ENCODE results near the gene KRT78. TPM values are rescaled to one million over a fixed set of nuclear protein-coding genes. Genes with fewer than 3 reads are reported as not detected.

KRT78 gene
- total and polyA plus RNA-seq, 2 of the 13 experiments (the other 11 are each of a cell fraction or from before 2014, with no cell fraction given), result not detected

- H3K9me3 ChIP-seq (ENCODE audit: low read length), result no peaks in the 10 kb centered on the region
- no peak for TF ChIP-seq XBP1 (CRISPR knock-in tag; IDR thresholded peaks at IDR 0.05)
- no peak for TF ChIP-seq CENPX (CRISPR knock-in tag; IDR thresholded peaks at IDR 0.05)
- H3K27ac ChIP-seq (ENCODE audit: extremely low read length, insufficient read depth, low read length), result no peak overlapping the region
- H3K27me3 ChIP-seq (ENCODE audit: control insufficient read depth in 1 of 2, insufficient read depth in 2 of 2, low read length in 2 of 2), result peaks cover 5 to 52% of the 10 kb centered on the region in 2 experiments; a peak in 4 of 5 replicates
- no peak overlapping the region for H3K4me2 ChIP-seq (ENCODE audit: low read depth, low read length)
- no peak overlapping the region for H2AFZ ChIP-seq (ENCODE audit: low read length)
- ChIA-PET POLR2A (no interaction called here), CTCF (ENCODE audit: low intra/inter-chr PET ratio, low total read pairs) (no interaction called here)
- no peak for DNase-seq (ENCODE audit: low spot score)
- no peaks in the 10 kb centered on the region for H3K4me1 ChIP-seq (ENCODE audit: insufficient read depth, low read length)
- no peaks in the 10 kb centered on the region for H3K79me2 ChIP-seq (ENCODE audit: insufficient read depth, low read length)
- intact Hi-C loops (cut with micrococcal nuclease; ENCODE audit: unreplicated experiment) (no loop called here), in situ Hi-C loops (cut with HindIII; ENCODE audit: extremely low pct_ligation_motif_present, low pct_unique_long_range_greater_than_20kb) (no loop called here)
- H3K4me3 ChIP-seq (replicated peaks in 1 of 3; ENCODE audit: insufficient read depth in 1 of 3, low read depth in 2 of 3, low read length in 3 of 3), result no peak overlapping the region
- H4K20me1 ChIP-seq (ENCODE audit: insufficient read depth, low read length), result no peaks in the 10 kb centered on the region
- H3K36me3 ChIP-seq (replicated peaks in 1 of 2; ENCODE audit: control insufficient read depth in 1 of 2, insufficient read depth in 2 of 2, low read length in 2 of 2), result no peaks in the 10 kb centered on the region
- no peak for FAIRE-seq
- no peak for ATAC-seq
- BruUV-seq (replicated peaks), result no TSS peak
- WGBS (ENCODE audit: low lambda C conversion rate), result 6% methylated on average over 6 of the region's 6 CpGs
- H3K9ac ChIP-seq (ENCODE audit: insufficient read depth, low read depth, low read length), result no peak overlapping the region
These were observed 28.3 kb downstream of the KRT78 start for GRCh38 chr12:52820521-52820920.

GRCh38 chr12:52819731-52820510, 28.9 kb downstream of the KRT78 start:
- Histone ChIP-seq H3K27me3 (ENCODE audit: control insufficient read depth in 1 of 2, insufficient read depth in 2 of 2, low read length in 2 of 2) (peaks cover 5 to 52% of the 10 kb centered on the region in 2 experiments; a peak in 4 of 5 replicates), H3K79me2 (ENCODE audit: insufficient read depth, low read length) (no peaks in the 10 kb centered on the region), H3K9me3 (ENCODE audit: low read length) (no peaks in the 10 kb centered on the region), H2AFZ (ENCODE audit: low read length) (no peak overlapping the region), H3K4me3 (replicated peaks in 1 of 3; ENCODE audit: insufficient read depth in 1 of 3, low read depth in 2 of 3, low read length in 3 of 3) (no peak overlapping the region), H3K27ac (ENCODE audit: extremely low read length, insufficient read depth, low read length) (no peak overlapping the region), H3K36me3 (replicated peaks in 1 of 2; ENCODE audit: control insufficient read depth in 1 of 2, insufficient read depth in 2 of 2, low read length in 2 of 2) (no peaks in the 10 kb centered on the region), H3K9ac (ENCODE audit: insufficient read depth, low read depth, low read length) (no peak overlapping the region), H3K4me2 (ENCODE audit: low read depth, low read length) (no peak overlapping the region), H4K20me1 (ENCODE audit: insufficient read depth, low read length) (no peaks in the 10 kb centered on the region), H3K4me1 (ENCODE audit: insufficient read depth, low read length) (no peaks in the 10 kb centered on the region)
- intact Hi-C loops (cut with micrococcal nuclease; ENCODE audit: unreplicated experiment), result no loop called here
- POLR2A ChIA-PET, result no interaction called here
- CTCF ChIA-PET (ENCODE audit: low intra/inter-chr PET ratio, low total read pairs), result no interaction called here
- in situ Hi-C loops (cut with HindIII; ENCODE audit: extremely low pct_ligation_motif_present, low pct_unique_long_range_greater_than_20kb), result no loop called here
- FAIRE-seq (no peak), DNase-seq (ENCODE audit: low spot score) (no peak), ATAC-seq (no peak)
- BruUV-seq (replicated peaks), result no TSS peak
- WGBS (ENCODE audit: low lambda C conversion rate), result 15% methylated on average over 7 of the region's 7 CpGs
- TF ChIP-seq NR2C2 (CRISPR knock-in tag; IDR thresholded peaks at IDR 0.05; ENCODE audit: borderline replicate concordance), result no peak
- TF ChIP-seq ZNF160 (CRISPR knock-in tag; IDR thresholded peaks at IDR 0.05), result no peak
- no peak for TF ChIP-seq ELK4 (CRISPR knock-in tag; IDR thresholded peaks at IDR 0.05; ENCODE audit: borderline replicate concordance)
- TF ChIP-seq ZBTB4 (CRISPR knock-in tag; IDR thresholded peaks at IDR 0.05; ENCODE audit: borderline replicate concordance), result no peak
- no peak for TF ChIP-seq RFX5 (IDR thresholded peaks at IDR 0.05; ENCODE audit: low read depth, low read length)
- no peak for TF ChIP-seq SNAPC2 (CRISPR knock-in tag; IDR thresholded peaks at IDR 0.05)
- no peak for TF ChIP-seq ZNF775 (CRISPR knock-in tag; IDR thresholded peaks at IDR 0.05; ENCODE audit: borderline replicate concordance)
- TF ChIP-seq GMEB2 (CRISPR knock-in tag; IDR thresholded peaks at IDR 0.05; ENCODE audit: low read depth), result no peak
- TF ChIP-seq RAD21 (CRISPR knock-in tag; IDR thresholded peaks at IDR 0.05), result no peak
- TF ChIP-seq PRMT3 (CRISPR knock-in tag; IDR thresholded peaks at IDR 0.05; ENCODE audit: borderline replicate concordance, low read depth), result no peak
